Measurements from ENCODE around the gene SHANK3.
"Not testable (repeated sequence)": the region's sequence is repeated elsewhere in the genome, so short reads cannot be mapped to it uniquely, and the experiment has no call there.

SHANK3 gene

GRCh38 chr22:50635591-50635990 is 37.0 kb upstream of the SHANK3 start:
- Histone ChIP-seq H3K36me3 (ENCODE audit: control insufficient read depth in 2 of 2, insufficient read depth in 1 of 2, low read length in 2 of 2) (no peaks in the 10 kb centered on the region), H3K4me1 (ENCODE audit: control insufficient read depth, insufficient read depth, low read length) (no peaks in the 10 kb centered on the region), H3K9me3 (ENCODE audit: control insufficient read depth, insufficient read depth, low read depth, low read length) (no peaks in the 10 kb centered on the region), H3K4me3 (ENCODE audit: low read depth, low read length) (no peak overlapping the region), H3K27ac (ENCODE audit: extremely low read depth, low read depth, low read length) (no peak overlapping the region)
- TF ChIP-seq ZBTB8A (tag by site-specific recombination; IDR thresholded peaks at IDR 0.05), result no peak
- TF ChIP-seq ZNF391 (tag by site-specific recombination; IDR thresholded peaks at IDR 0.05; ENCODE audit: borderline replicate concordance, low read depth), result no peak
- no peak for TF ChIP-seq ZSCAN16 (tag by site-specific recombination; IDR thresholded peaks at IDR 0.05)
- TF ChIP-seq ZNF341 (tag by site-specific recombination; IDR thresholded peaks at IDR 0.05; ENCODE audit: low read depth), result no peak
- no peak for TF ChIP-seq ZNF654 (tag by site-specific recombination; IDR thresholded peaks at IDR 0.05; ENCODE audit: low read depth)
- ChIA-PET CTCF (no interaction called here), POLR2A (no interaction called here)

- not testable (repeated sequence) for H3K4me1 ChIP-seq (ENCODE audit: control insufficient read depth, insufficient read depth, low read length); H3K9me3 ChIP-seq (ENCODE audit: control insufficient read depth, insufficient read depth, low read depth, low read length)
Measured at GRCh38 chr22:50640296-50640695, 32.3 kb upstream of the SHANK3 start.

GRCh38 chr22:50640857-50641647 is 31.6 kb upstream of the SHANK3 start:
- Histone ChIP-seq H3K4me1 (ENCODE audit: control insufficient read depth, insufficient read depth, low read length) (no peaks in the 10 kb centered on the region), H3K27ac (ENCODE audit: extremely low read depth, low read depth, low read length) (no peak overlapping the region), H3K9me3 (ENCODE audit: control insufficient read depth, insufficient read depth, low read depth, low read length) (no peaks in the 10 kb centered on the region), H3K4me3 (ENCODE audit: low read depth, low read length) (no peak overlapping the region), H3K36me3 (ENCODE audit: control insufficient read depth in 2 of 2, insufficient read depth in 1 of 2, low read length in 2 of 2) (no peaks in the 10 kb centered on the region)
- ChIA-PET CTCF (interaction anchor here (0.6 to 1.5 kb wide), 8 partner anchors 11 to 289 kb away, joined by 3 to 8 read pairs (median 3); partner anchors contain the start of gene ARSA), POLR2A (interaction anchor here (0.8 to 1.3 kb wide), 2 partner anchors 11 to 13 kb away, joined by 3 read pairs; partner anchors contain the start of gene ARSA)
- TF ChIP-seq ZNF112 (tag by site-specific recombination; IDR thresholded peaks at IDR 0.05), result no peak
- TF ChIP-seq ZIC2 (tag by site-specific recombination; IDR thresholded peaks at IDR 0.05), result peak; percentile 27; the same call in 1 of the 2 replicates

More at GRCh38 chr22:50640296-50640695, 32.3 kb upstream of the SHANK3 start:
- ChIA-PET POLR2A (interaction anchor here (1.3 kb wide), 1 partner anchor 12 kb away, joined by 3 read pairs; the partner anchor contains the start of gene ARSA), CTCF (interaction anchor here (0.6 to 1.2 kb wide), 2 partner anchors 12 to 90 kb away, joined by 3 read pairs; partner anchors contain the start of gene ARSA)
- H3K4me3 ChIP-seq (ENCODE audit: low read depth, low read length); H3K27ac ChIP-seq (ENCODE audit: extremely low read depth, low read depth, low read length); H3K36me3 ChIP-seq (ENCODE audit: control insufficient read depth in 2 of 2, insufficient read depth in 1 of 2, low read length in 2 of 2): not testable (repeated sequence)

- TF ChIP-seq PRDM6 (tag by site-specific recombination; IDR thresholded peaks at IDR 0.05) (no peak), ZSCAN23 (tag by site-specific recombination; IDR thresholded peaks at IDR 0.05) (no peak), ZNF157 (tag by site-specific recombination; IDR thresholded peaks at IDR 0.05) (no peak), CTCF (tag by site-specific recombination; IDR thresholded peaks at IDR 0.05) (0 out of 2 replicates have a peak, but pooled peaks have one; percentile 16)
- Histone ChIP-seq H3K4me1 (ENCODE audit: control insufficient read depth, insufficient read depth, low read length) (no peaks in the 10 kb centered on the region), H3K4me3 (ENCODE audit: low read depth, low read length) (no peak overlapping the region), H3K27ac (ENCODE audit: extremely low read depth, low read depth, low read length) (no peak overlapping the region), H3K36me3 (ENCODE audit: control insufficient read depth in 2 of 2, insufficient read depth in 1 of 2, low read length in 2 of 2) (no peaks in the 10 kb centered on the region), H3K9me3 (ENCODE audit: control insufficient read depth, insufficient read depth, low read depth, low read length) (no peaks in the 10 kb centered on the region)
- ChIA-PET CTCF (interaction anchor here (0.6 to 1.5 kb wide), 7 partner anchors 11 to 290 kb away, joined by 3 to 8 read pairs (median 3); no protein-coding TSS in a partner anchor), POLR2A (interaction anchor here (0.8 kb wide), 1 partner anchor 12 kb away, joined by 3 read pairs; no protein-coding TSS in a partner anchor)
Measured at GRCh38 chr22:50641696-50642607, 30.7 kb upstream of the SHANK3 start.
